ENCODE results near the gene SIRPB2.
A peak's percentile ranks its signal among the peaks of the same experiment; 100 is the strongest.

SIRPB2 gene

GRCh38 chr20:1426231-1426849 lies 64.9 kb downstream of the SIRPB2 start:
- peak overlapping the region; percentile 24 for H3K27ac Mint-ChIP-seq

More at GRCh38 chr20:1426231-1426849, 64.9 kb downstream of the SIRPB2 start:
- Mint-ChIP-seq H3K9me3 (peaks cover 4% of the 10 kb centered on the region), H3K36me3 (ENCODE audit: low read depth) (no peaks in the 10 kb centered on the region), H3K27me3 (peaks cover 14% of the 10 kb centered on the region), H3K4me1 (ENCODE audit: low read depth) (peaks cover 11% of the 10 kb centered on the region), H3K4me3 (no peak overlapping the region)
